Coronary artery (tissue), 2 donors: Measurements from ENCODE around the gene CENPS.

Source experiments
- DNase-seq: peaks from one replicate; pipeline ENCODE4 v3.0.0-alpha.2; 2017; ENCODE audit warnings: low spot score
- H3K27ac ChIP-seq, 2 donors: fragments of 200-600 bp; sonication (generic); one replicate each; pipeline ENCODE4 v1.5.1; 2016 to 2019
- H3K4me3 ChIP-seq: fragments of 200-600 bp; sonication (generic); 2 replicates; pipeline ENCODE4 v1.5.1; 2016; ENCODE audit warnings: mild to moderate bottlenecking, moderate library complexity
- TF ChIP-seq, protein P1 (sequence below): fragments of 200-600 bp; sonication (generic); IDR thresholded peaks from one replicate; pipeline ENCODE4 v1.5.1; 2019; ENCODE audit warnings: antibody characterized with exemption

The CENPS gene

DNA sequence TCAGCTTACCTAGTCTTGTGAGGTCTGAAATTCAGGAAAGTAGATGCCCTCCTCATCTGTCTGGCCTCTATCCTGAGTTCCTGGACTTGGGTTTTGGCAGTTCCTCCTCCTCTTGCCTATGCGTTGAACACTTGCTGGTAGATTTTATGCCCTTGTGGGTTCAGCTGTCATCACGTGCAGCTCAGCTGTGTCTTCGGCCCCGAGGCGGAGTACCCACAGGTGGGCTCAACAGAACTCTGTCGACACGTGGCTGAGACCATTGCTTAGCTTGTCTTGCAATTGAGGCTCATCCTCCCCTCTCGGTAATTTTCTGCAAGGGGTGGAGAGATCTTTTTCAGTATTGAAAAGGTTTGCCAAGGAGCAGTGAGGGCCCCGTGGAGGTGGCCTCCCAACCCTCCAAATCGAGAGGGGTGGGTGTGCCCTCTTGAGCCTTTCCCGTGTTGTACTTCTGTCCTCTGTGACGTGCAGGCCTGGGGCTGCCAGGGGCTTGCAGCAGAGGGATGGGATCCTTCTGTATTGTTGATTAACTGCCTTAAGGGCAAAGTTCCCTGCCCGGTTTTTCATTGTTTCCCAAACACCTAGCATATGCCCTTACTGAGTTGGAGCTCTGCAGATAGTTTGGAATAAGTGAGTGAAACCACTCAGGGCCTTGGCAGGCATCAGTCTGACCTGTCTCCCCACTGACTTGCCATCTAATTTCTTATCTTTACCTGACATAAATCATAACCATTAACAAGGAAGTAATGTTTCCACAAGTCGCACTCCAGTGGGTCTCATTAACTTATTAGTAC, 2.9 kb downstream of the CENPS start:
- H3K4me3 ChIP-seq: no peak overlapping the region
- no peak for DNase-seq
- no peak overlapping the region for H3K27ac ChIP-seq
- TF ChIP-seq, protein P1, sequence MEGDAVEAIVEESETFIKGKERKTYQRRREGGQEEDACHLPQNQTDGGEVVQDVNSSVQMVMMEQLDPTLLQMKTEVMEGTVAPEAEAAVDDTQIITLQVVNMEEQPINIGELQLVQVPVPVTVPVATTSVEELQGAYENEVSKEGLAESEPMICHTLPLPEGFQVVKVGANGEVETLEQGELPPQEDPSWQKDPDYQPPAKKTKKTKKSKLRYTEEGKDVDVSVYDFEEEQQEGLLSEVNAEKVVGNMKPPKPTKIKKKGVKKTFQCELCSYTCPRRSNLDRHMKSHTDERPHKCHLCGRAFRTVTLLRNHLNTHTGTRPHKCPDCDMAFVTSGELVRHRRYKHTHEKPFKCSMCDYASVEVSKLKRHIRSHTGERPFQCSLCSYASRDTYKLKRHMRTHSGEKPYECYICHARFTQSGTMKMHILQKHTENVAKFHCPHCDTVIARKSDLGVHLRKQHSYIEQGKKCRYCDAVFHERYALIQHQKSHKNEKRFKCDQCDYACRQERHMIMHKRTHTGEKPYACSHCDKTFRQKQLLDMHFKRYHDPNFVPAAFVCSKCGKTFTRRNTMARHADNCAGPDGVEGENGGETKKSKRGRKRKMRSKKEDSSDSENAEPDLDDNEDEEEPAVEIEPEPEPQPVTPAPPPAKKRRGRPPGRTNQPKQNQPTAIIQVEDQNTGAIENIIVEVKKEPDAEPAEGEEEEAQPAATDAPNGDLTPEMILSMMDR: no peak

DNA sequence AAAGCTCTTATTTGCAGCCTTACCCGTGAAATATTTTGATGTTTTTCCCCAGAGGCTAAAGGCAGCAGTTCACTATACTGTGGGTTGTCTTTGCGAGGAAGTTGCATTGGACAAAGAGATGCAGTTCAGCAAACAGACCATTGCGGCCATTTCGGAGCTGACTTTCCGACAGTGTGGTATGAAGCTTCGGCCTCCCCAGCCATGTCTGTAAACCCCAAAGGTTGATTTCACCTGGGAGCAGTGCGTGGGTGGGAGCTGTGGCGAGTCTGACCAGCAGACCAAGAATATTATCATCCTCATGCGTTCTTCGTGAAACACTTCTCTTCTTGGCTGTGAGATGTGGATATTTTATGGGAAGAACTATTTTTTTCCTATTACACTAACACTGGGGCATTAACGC, 3.6 kb downstream of the CENPS start:
- no peak for DNase-seq
- Histone ChIP-seq H3K4me3 (no peak overlapping the region), H3K27ac (no peak overlapping the region)
- TF ChIP-seq, protein P1: no peak

DNA sequence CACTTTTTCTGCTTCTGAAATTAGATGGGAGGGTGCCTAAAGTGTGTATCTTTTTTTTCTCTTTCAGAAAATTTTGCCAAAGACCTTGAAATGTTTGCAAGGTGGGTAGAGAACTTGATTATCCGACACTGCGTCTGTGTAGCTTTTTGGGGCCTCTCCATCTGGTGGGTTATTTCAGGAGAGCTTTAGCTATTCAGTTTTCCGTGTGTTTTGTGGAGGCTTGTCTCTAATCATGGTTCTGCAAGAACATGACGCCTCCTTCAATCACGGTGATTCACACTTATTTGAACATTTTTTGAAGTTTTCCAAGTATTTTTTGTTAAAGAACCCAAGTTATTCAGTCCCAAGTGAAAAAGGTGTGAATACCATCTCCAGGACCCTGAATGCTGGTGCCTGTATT, 4.4 kb downstream of the CENPS start:
- H3K4me3 ChIP-seq: no peak overlapping the region
- TF ChIP-seq, protein P1: no peak
- no peak for DNase-seq
- H3K27ac ChIP-seq: no peak overlapping the region

DNA sequence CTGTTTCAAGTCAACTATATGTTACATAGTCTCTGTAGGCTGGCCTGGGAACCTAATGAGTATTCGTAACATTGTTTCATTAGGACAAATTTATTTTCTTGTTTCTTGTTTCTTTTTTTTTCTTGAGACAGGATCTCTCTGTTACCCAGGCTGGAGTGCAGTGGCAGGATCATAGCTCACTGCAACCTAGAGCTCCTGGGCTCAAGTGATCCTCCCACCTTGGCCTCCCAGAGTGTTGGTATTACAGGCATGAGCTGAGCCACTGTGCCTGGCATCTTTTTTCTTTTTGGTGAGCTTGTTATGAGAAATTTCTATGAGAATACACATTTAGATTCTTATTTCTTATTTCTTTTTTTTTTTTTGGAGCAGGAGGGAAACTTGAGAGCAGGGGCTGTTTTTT, 6.8 kb downstream of the CENPS start:
- DNase-seq: no peak
- Histone ChIP-seq H3K27ac (no peak overlapping the region), H3K4me3 (no peak overlapping the region)
- TF ChIP-seq, protein P1: no peak

DNA sequence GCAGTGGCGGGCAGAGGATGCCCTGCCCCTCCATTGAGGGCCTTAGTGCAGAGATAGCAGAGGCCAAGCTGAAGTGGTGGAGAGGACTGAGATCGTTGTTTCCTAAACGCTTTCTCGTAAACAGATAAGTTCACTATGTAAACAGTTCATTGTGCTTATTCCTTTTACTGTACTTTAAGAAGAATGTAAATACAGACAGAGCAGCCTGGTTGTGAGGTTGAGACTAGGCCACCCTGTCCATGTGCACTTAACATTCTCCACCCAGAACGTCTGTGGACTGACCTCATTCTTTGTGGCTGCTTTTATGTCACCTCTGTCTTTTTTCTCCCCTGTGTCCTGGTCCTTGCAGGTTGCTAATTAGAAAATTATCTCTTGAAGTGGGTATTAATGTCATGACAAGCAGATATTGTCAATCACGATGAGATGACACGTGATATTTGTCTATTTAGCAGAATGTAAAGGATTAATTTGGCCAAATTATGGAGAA, 8.5 kb downstream of the CENPS start:
- TF ChIP-seq, protein P1: no peak
- DNase-seq: no peak
- Histone ChIP-seq H3K4me3 (no peak overlapping the region), H3K27ac (no peak overlapping the region)

DNA sequence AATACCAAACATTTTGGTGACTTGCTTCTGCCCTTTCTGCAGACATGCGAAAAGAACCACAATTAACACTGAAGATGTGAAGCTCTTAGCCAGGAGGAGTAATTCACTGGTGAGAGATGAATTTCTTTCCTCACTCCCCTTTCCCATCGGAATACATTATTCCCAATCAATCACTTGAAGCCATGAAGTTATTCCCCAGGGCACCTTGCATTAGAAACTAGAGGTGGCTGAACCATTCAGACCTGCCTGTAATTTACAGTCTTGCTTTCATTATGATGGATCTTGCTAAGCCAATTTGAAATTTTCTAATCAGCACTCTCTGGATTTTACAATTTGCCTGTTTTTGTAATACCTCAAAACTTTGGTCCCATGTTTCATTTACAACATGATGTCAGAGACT, 10.1 kb downstream of the CENPS start:
- no peak overlapping the region for H3K27ac ChIP-seq
- TF ChIP-seq, protein P1: no peak
- no peak overlapping the region for H3K4me3 ChIP-seq
- no peak for DNase-seq

DNA sequence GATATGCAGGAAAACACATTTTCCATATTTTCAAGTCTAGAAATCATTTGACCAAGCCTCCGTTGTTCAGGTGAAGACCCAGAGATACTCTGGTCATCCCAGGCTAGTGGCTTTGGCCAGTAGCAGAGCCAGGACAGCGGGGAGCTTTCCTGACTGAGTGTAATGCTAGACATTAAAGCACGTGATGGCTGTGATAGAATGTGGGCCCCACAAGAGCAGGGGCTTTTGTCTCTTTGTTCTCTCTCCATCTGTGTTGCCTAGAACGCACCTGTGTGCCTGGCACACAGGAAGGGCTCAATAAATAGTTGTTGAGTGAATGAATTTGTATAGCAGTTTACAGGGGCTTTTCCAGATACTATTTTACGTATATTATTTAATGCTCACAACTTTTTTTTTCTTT, 10.6 kb downstream of the CENPS start:
- TF ChIP-seq, protein P1: no peak
- Histone ChIP-seq H3K4me3 (no peak overlapping the region), H3K27ac (no peak overlapping the region)
- DNase-seq: no peak
